HG03039 (cell line): ENCODE measurements around the gene ANKFY1.

Experiments
- ATAC-seq: cut with Tn5 transposase; IDR thresholded peaks from one replicate; pipeline ENCODE4 v1.9.1; 2021; ENCODE audit warnings: mild to moderate bottlenecking, moderate library complexity; ENCODE audit not compliant: unreplicated experiment

ANKFY1 gene

GRCh38 chr17:4182043-4182442 is 81.7 kb downstream of the ANKFY1 start:
- ATAC-seq: no peak

- no peak for ATAC-seq
These were observed 83.0 kb downstream of the ANKFY1 start for GRCh38 chr17:4180791-4181190.

GRCh38 chr17:4179071-4179470 is 84.7 kb downstream of the ANKFY1 start:
- ATAC-seq: no peak

- no peak for ATAC-seq
These were observed 85.1 kb downstream of the ANKFY1 start for GRCh38 chr17:4178651-4179050.

GRCh38 chr17:4177806-4178205 is 86.0 kb downstream of the ANKFY1 start:
- ATAC-seq: no peak

- no peak for ATAC-seq
These were observed 86.8 kb downstream of the ANKFY1 start for GRCh38 chr17:4176808-4177472.

GRCh38 chr17:4175921-4176807 is 87.6 kb downstream of the ANKFY1 start:
- no peak for ATAC-seq

GRCh38 chr17:4174556-4174955 is 89.2 kb downstream of the ANKFY1 start:
- ATAC-seq: no peak

- no peak for ATAC-seq
These were observed 90.0 kb downstream of the ANKFY1 start for GRCh38 chr17:4173781-4174180.

- no peak for ATAC-seq
These were observed 91.4 kb downstream of the ANKFY1 start for GRCh38 chr17:4172356-4172755.

GRCh38 chr17:4170639-4171280 is 93.0 kb downstream of the ANKFY1 start:
- ATAC-seq: no peak

- no peak for ATAC-seq
These were observed 96.0 kb downstream of the ANKFY1 start for GRCh38 chr17:4167786-4168185.

GRCh38 chr17:4166419-4166818 is 97.4 kb downstream of the ANKFY1 start:
- no peak for ATAC-seq

- ATAC-seq: no peak
These were observed 98.3 kb downstream of the ANKFY1 start for GRCh38 chr17:4165301-4166010.

GRCh38 chr17:4163951-4164350 is 99.8 kb downstream of the ANKFY1 start:
- no peak for ATAC-seq

- ATAC-seq: no peak
These were observed 100.9 kb downstream of the ANKFY1 start for GRCh38 chr17:4162775-4163466.

GRCh38 chr17:4162321-4162720 is 101.5 kb downstream of the ANKFY1 start:
- ATAC-seq: no peak

GRCh38 chr17:4161967-4162305 is 101.8 kb downstream of the ANKFY1 start:
- ATAC-seq: no peak

GRCh38 chr17:4161192-4161966 is 102.4 kb downstream of the ANKFY1 start:
- no peak for ATAC-seq

GRCh38 chr17:4160294-4160859 is 103.4 kb downstream of the ANKFY1 start:
- ATAC-seq: no peak
